Esophagus muscularis mucosa (tissue), 4 donors: Measurements from ENCODE around the gene GFPT2. TPM values are rescaled to one million over a fixed set of nuclear protein-coding genes. Genes with fewer than 3 reads are reported as not detected.

Source experiments
- DNase-seq: peaks from one replicate; pipeline ENCODE4 v3.0.0-alpha.2; 2017; ENCODE audit errors: extremely low spot score
- H3K27ac ChIP-seq, 4 donors: fragments of 200-600 bp; sonication (generic); replicated peaks in 1 of 4; 1 replicate in 3 of 4; 2 replicates in 1 of 4; pipeline ENCODE4 v1.5.1; 2016 to 2019; ENCODE audit warnings: mild to moderate bottlenecking in 1 of 4
- H3K27me3 ChIP-seq, 4 donors: fragments of 200-600 bp; sonication (generic); one replicate each; pipeline versions ENCODE4 v1.5.1 to v1.6.0; 2016 to 2019
- H3K36me3 ChIP-seq, 4 donors: fragments of 200-600 bp; sonication (generic); one replicate each; pipeline ENCODE4 v1.5.1; 2016 to 2019
- H3K4me1 ChIP-seq, 4 donors: fragments of 200-600 bp; sonication (generic); one replicate each; pipeline ENCODE4 v1.5.1; 2016 to 2019
- H3K4me3 ChIP-seq, 4 donors: fragments of 200-600 bp; sonication (generic); 1 replicate in 2 of 4; 2 replicates in 2 of 4; pipeline ENCODE4 v1.5.1; 2016 to 2019; ENCODE audit warnings: mild to moderate bottlenecking in 4 of 4, moderate library complexity in 1 of 4
- H3K9me3 ChIP-seq, 4 donors: fragments of 200-600 bp; sonication (generic); 1 replicate in 3 of 4; 2 replicates in 1 of 4; pipeline ENCODE4 v1.5.1; 2016 to 2019
- CTCF ChIP-seq, 3 experiments: fragments of 200-600 bp in 2 of 3; fragments of 450-650 bp in 1 of 3; sonication (generic) in 2 of 3; IDR thresholded peaks; one replicate each; pipeline ENCODE4 v1.5.1; 2017 to 2019; ENCODE audit warnings: antibody characterized with exemption in 3 of 3, mild to moderate bottlenecking in 2 of 3, moderate library complexity in 1 of 3
- EP300 ChIP-seq: sonication (generic); formaldehyde crosslinking; IDR thresholded peaks from one replicate; pipeline ENCODE4 v1.6.1; 2017; ENCODE audit warnings: antibody characterized with exemption
- POLR2A ChIP-seq: fragments of 450-650 bp; IDR thresholded peaks from one replicate; pipeline ENCODE4 v1.6.1; 2017; ENCODE audit warnings: antibody characterized with exemption, moderate library complexity, mild to moderate bottlenecking, low read depth
- POLR2AphosphoS5 ChIP-seq, 2 donors: sonication (generic); formaldehyde crosslinking; IDR thresholded peaks; one replicate each; pipeline ENCODE4 v1.6.1; 2017; ENCODE audit warnings: antibody characterized with exemption in 2 of 2
- WGBS: methylation state at CpG from one replicate; pipeline ENCODE4 v1.1.5; 2018; 5-methylcytosine and 5-hydroxymethylcytosine counted together
- intact Hi-C: fragments of 100-400 bp; cut with DNase I; formaldehyde crosslinking; loops from one replicate; pipeline ENCODE4 v1.15.1; 2023
- total RNA-seq, 4 donors: library from RNA; depleted of rRNA; stranded (reverse); fragments of >200 nt; gene quantifications; one replicate each; pipeline versions ENCODE4 v1.1.0 to v1.2.1, GENCODE V29; 2016

The GFPT2 gene
- total RNA-seq, 4 donors from 2014 or later: 30.1 to 114 (median 33.6) TPM

- 64% methylated on average over 9 of the region's 9 CpGs for WGBS
- no peaks in the 10 kb centered on the region for H3K27me3 ChIP-seq
- intact Hi-C loops: no loop called here
- peaks cover 0 to 62% (median 25%) of the 10 kb centered on the region in 4 donors for H3K36me3 ChIP-seq
- DNase-seq: no peak
- H3K4me1 ChIP-seq: peaks cover 0 to 8% (median 0%) of the 10 kb centered on the region in 4 donors
- H3K27ac ChIP-seq: no peak overlapping the region
- H3K4me3 ChIP-seq: no peak overlapping the region
- TF ChIP-seq POLR2A (no peak), CTCF (IDR thresholded peaks at IDR 0.05) (peak; percentile 75 to 94 (median 82))
- H3K9me3 ChIP-seq: no peaks in the 10 kb centered on the region
These were observed 37.3 kb downstream of the GFPT2 start for GRCh38 chr5:180315762-180316212.

DNA sequence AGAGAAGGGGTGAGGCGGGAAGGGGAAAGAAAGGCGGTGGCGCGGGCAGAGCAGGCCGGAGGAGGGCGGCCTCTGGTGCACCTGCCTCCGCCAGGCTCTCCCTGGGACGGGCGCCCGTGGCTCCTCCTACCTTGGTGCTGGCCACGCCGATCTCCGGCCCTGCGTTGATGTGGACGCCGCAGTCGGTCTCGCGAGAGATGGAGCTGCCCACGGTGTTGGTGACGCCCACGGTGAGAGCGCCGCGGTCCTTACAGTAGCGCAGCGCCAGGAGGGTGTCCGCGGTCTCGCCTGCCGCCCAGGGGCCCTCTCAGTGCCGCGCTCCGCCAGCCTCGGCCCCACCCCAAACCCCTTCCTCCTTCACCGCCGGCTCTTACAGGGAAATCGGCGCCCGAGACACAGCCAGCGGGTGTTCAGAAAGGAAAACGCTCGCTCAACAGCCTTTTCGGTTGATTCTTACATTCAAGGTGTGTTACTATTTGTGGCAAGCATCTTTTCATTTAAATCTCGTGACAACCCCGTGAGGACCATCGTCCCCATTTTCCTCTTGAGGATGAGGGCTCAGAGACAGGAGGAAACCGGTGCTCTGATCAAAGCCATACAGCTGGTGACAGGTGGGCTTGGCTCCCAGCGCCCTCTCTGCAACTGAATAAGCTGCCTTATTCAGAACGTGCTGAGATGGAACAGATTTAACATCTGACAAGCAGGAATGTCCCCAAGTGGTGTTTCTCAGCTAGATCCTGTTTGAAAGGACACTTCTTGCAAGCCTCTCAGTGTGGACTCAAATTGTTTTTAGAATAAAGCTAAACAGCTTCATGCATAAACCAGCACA is 39.2 kb downstream of the GFPT2 start:
- DNase-seq: no peak
- H3K36me3 ChIP-seq: peaks cover 0 to 53% (median 25%) of the 10 kb centered on the region in 4 donors
- peak overlapping the region in 1 of 4 donors; percentile 39 for H3K27ac ChIP-seq
- H3K4me3 ChIP-seq: peak overlapping the region in 1 of 4 donors; percentile 39
- peaks cover 0 to 2% (median 0%) of the 10 kb centered on the region in 4 donors for H3K4me1 ChIP-seq
- intact Hi-C loops: no loop called here
- no peaks in the 10 kb centered on the region for H3K27me3 ChIP-seq
- 77% methylated on average over 44 of the region's 50 CpGs for WGBS
- no peaks in the 10 kb centered on the region for H3K9me3 ChIP-seq
- TF ChIP-seq CTCF (IDR thresholded peaks at IDR 0.05) (no peak), POLR2AphosphoS5 (IDR thresholded peaks at IDR 0.05) (peak in 1 of 2 donors; percentile 28), POLR2A (no peak)

GRCh38 chr5:180311216-180311615 is 41.9 kb downstream of the GFPT2 start:
- no peak for DNase-seq
- Histone ChIP-seq H3K9me3 (no peaks in the 10 kb centered on the region), H3K4me3 (no peak overlapping the region), H3K36me3 (peaks cover 0 to 51% (median 11%) of the 10 kb centered on the region in 4 donors), H3K4me1 (no peaks in the 10 kb centered on the region), H3K27ac (no peak overlapping the region), H3K27me3 (no peaks in the 10 kb centered on the region)
- TF ChIP-seq CTCF (IDR thresholded peaks at IDR 0.05) (no peak), POLR2AphosphoS5 (IDR thresholded peaks at IDR 0.05) (no peak), POLR2A (no peak), EP300 (no peak)
- intact Hi-C loops: no loop called here
- 89% methylated on average over 11 of the region's 11 CpGs for WGBS

- Histone ChIP-seq H3K9me3 (no peaks in the 10 kb centered on the region), H3K27ac (no peak overlapping the region), H3K4me3 (no peak overlapping the region), H3K27me3 (no peaks in the 10 kb centered on the region), H3K4me1 (no peaks in the 10 kb centered on the region), H3K36me3 (peaks cover 0 to 68% (median 28%) of the 10 kb centered on the region in 4 donors)
- intact Hi-C loops: no loop called here
- no peak for DNase-seq
- TF ChIP-seq EP300 (no peak), CTCF (IDR thresholded peaks at IDR 0.05) (no peak), POLR2A (no peak), POLR2AphosphoS5 (IDR thresholded peaks at IDR 0.05) (no peak)
- 91% methylated on average over 8 of the region's 8 CpGs for WGBS
These were observed 46.3 kb downstream of the GFPT2 start for GRCh38 chr5:180306796-180307195.
